Stomach (tissue), 4 donors: ENCODE results near the gene CLIP2.

Source experiments
- CTCF ChIP-seq, 7 experiments: fragments of 450-650 bp in 4 of 7; fragments of 200-600 bp in 3 of 7; sonication (generic) in 3 of 7; IDR thresholded peaks; one replicate each; pipeline ENCODE4 v1.5.1; 2016 to 2019; ENCODE audit warnings: antibody characterized with exemption in 7 of 7, control low read depth in 2 of 7, mild to moderate bottlenecking in 1 of 7
- POLR2A ChIP-seq, 4 donors: fragments of 450-650 bp; IDR thresholded peaks; one replicate each; pipeline ENCODE4 v1.6.1; 2016; ENCODE audit warnings: antibody characterized with exemption in 4 of 4, control low read depth in 2 of 4, mild to moderate bottlenecking in 1 of 4, moderate library complexity in 1 of 4

GRCh38 chr7:74280985-74281384 is 8.2 kb upstream of the CLIP2 start:
- TF ChIP-seq CTCF (IDR thresholded peaks at IDR 0.05), result no peak
- TF ChIP-seq POLR2A (IDR thresholded peaks at IDR 0.05), result no peak
